ENCODE data around the gene SCUBE3.

The SCUBE3 gene

GRCh38 chr6:35173427-35174087 lies 40.2 kb upstream of the SCUBE3 start:
- H3K27ac ChIP-seq (ENCODE audit: low read length) = no peak overlapping the region
- no peaks in the 10 kb centered on the region for H3K4me1 ChIP-seq (ENCODE audit: control insufficient read depth, low read depth, low read length)
- no peaks in the 10 kb centered on the region for H3K36me3 ChIP-seq (ENCODE audit: control insufficient read depth, low read depth, low read length)
- H3K4me3 ChIP-seq (ENCODE audit: low read length) = no peak overlapping the region
- H3K9me3 ChIP-seq (ENCODE audit: control insufficient read depth, low read depth, low read length) = no peaks in the 10 kb centered on the region
- no peak overlapping the region for H3K9ac ChIP-seq (ENCODE audit: low read length)
- H3K27me3 ChIP-seq (ENCODE audit: control insufficient read depth, insufficient read depth, low read length) = no peaks in the 10 kb centered on the region

GRCh38 chr6:35174088-35174434 lies 39.7 kb upstream of the SCUBE3 start:
- Histone ChIP-seq H3K27ac (ENCODE audit: low read length) (no peak overlapping the region), H3K36me3 (ENCODE audit: control insufficient read depth, low read depth, low read length) (no peaks in the 10 kb centered on the region), H3K9ac (ENCODE audit: low read length) (no peak overlapping the region), H3K9me3 (ENCODE audit: control insufficient read depth, low read depth, low read length) (no peaks in the 10 kb centered on the region), H3K4me3 (ENCODE audit: low read length) (no peak overlapping the region), H3K27me3 (ENCODE audit: control insufficient read depth, insufficient read depth, low read length) (no peaks in the 10 kb centered on the region), H3K4me1 (ENCODE audit: control insufficient read depth, low read depth, low read length) (no peaks in the 10 kb centered on the region)

- Histone ChIP-seq H3K27ac (ENCODE audit: low read length) (no peak overlapping the region), H3K36me3 (ENCODE audit: control insufficient read depth, low read depth, low read length) (no peaks in the 10 kb centered on the region), H3K4me1 (ENCODE audit: control insufficient read depth, low read depth, low read length) (no peaks in the 10 kb centered on the region), H3K27me3 (ENCODE audit: control insufficient read depth, insufficient read depth, low read length) (no peaks in the 10 kb centered on the region), H3K9me3 (ENCODE audit: control insufficient read depth, low read depth, low read length) (no peaks in the 10 kb centered on the region), H3K9ac (ENCODE audit: low read length) (no peak overlapping the region), H3K4me3 (ENCODE audit: low read length) (no peak overlapping the region)
These were observed 39.3 kb upstream of the SCUBE3 start for GRCh38 chr6:35174501-35174900.

GRCh38 chr6:35176301-35177024 lies 37.3 kb upstream of the SCUBE3 start:
- Histone ChIP-seq H3K27me3 (ENCODE audit: control insufficient read depth, insufficient read depth, low read length) (peaks cover 3% of the 10 kb centered on the region), H3K9me3 (ENCODE audit: control insufficient read depth, low read depth, low read length) (no peaks in the 10 kb centered on the region), H3K4me1 (ENCODE audit: control insufficient read depth, low read depth, low read length) (no peaks in the 10 kb centered on the region), H3K36me3 (ENCODE audit: control insufficient read depth, low read depth, low read length) (no peaks in the 10 kb centered on the region), H3K4me3 (ENCODE audit: low read length) (no peak overlapping the region), H3K9ac (ENCODE audit: low read length) (no peak overlapping the region), H3K27ac (ENCODE audit: low read length) (no peak overlapping the region)

GRCh38 chr6:35177157-35177556 lies 36.6 kb upstream of the SCUBE3 start:
- Histone ChIP-seq H3K4me3 (ENCODE audit: low read length) (no peak overlapping the region), H3K9ac (ENCODE audit: low read length) (no peak overlapping the region), H3K27me3 (ENCODE audit: control insufficient read depth, insufficient read depth, low read length) (peaks cover 10% of the 10 kb centered on the region), H3K9me3 (ENCODE audit: control insufficient read depth, low read depth, low read length) (no peaks in the 10 kb centered on the region), H3K4me1 (ENCODE audit: control insufficient read depth, low read depth, low read length) (no peaks in the 10 kb centered on the region), H3K27ac (ENCODE audit: low read length) (no peak overlapping the region), H3K36me3 (ENCODE audit: control insufficient read depth, low read depth, low read length) (no peaks in the 10 kb centered on the region)

GRCh38 chr6:35177596-35177995 lies 36.2 kb upstream of the SCUBE3 start:
- Histone ChIP-seq H3K36me3 (ENCODE audit: control insufficient read depth, low read depth, low read length) (no peaks in the 10 kb centered on the region), H3K4me3 (ENCODE audit: low read length) (no peak overlapping the region), H3K27me3 (ENCODE audit: control insufficient read depth, insufficient read depth, low read length) (peaks cover 10% of the 10 kb centered on the region), H3K9ac (ENCODE audit: low read length) (no peak overlapping the region), H3K4me1 (ENCODE audit: control insufficient read depth, low read depth, low read length) (no peaks in the 10 kb centered on the region), H3K27ac (ENCODE audit: low read length) (no peak overlapping the region), H3K9me3 (ENCODE audit: control insufficient read depth, low read depth, low read length) (no peaks in the 10 kb centered on the region)

- Histone ChIP-seq H3K27ac (ENCODE audit: low read length) (no peak overlapping the region), H3K4me3 (ENCODE audit: low read length) (no peak overlapping the region), H3K4me1 (ENCODE audit: control insufficient read depth, low read depth, low read length) (no peaks in the 10 kb centered on the region), H3K27me3 (ENCODE audit: control insufficient read depth, insufficient read depth, low read length) (peaks cover 13% of the 10 kb centered on the region), H3K9me3 (ENCODE audit: control insufficient read depth, low read depth, low read length) (no peaks in the 10 kb centered on the region), H3K36me3 (ENCODE audit: control insufficient read depth, low read depth, low read length) (no peaks in the 10 kb centered on the region), H3K9ac (ENCODE audit: low read length) (no peak overlapping the region)
These were observed 35.7 kb upstream of the SCUBE3 start for GRCh38 chr6:35178012-35178411.

GRCh38 chr6:35178932-35179832 lies 34.6 kb upstream of the SCUBE3 start:
- Histone ChIP-seq H3K27ac (ENCODE audit: low read length) (no peak overlapping the region), H3K9ac (ENCODE audit: low read length) (no peak overlapping the region), H3K27me3 (ENCODE audit: control insufficient read depth, insufficient read depth, low read length) (peaks cover 17% of the 10 kb centered on the region), H3K4me3 (ENCODE audit: low read length) (no peak overlapping the region), H3K9me3 (ENCODE audit: control insufficient read depth, low read depth, low read length) (no peaks in the 10 kb centered on the region), H3K4me1 (ENCODE audit: control insufficient read depth, low read depth, low read length) (no peaks in the 10 kb centered on the region), H3K36me3 (ENCODE audit: control insufficient read depth, low read depth, low read length) (no peaks in the 10 kb centered on the region)

- Histone ChIP-seq H3K4me3 (ENCODE audit: low read length) (no peak overlapping the region), H3K9me3 (ENCODE audit: control insufficient read depth, low read depth, low read length) (no peaks in the 10 kb centered on the region), H3K27me3 (ENCODE audit: control insufficient read depth, insufficient read depth, low read length) (peaks cover 17% of the 10 kb centered on the region), H3K27ac (ENCODE audit: low read length) (no peak overlapping the region), H3K4me1 (ENCODE audit: control insufficient read depth, low read depth, low read length) (no peaks in the 10 kb centered on the region), H3K9ac (ENCODE audit: low read length) (no peak overlapping the region), H3K36me3 (ENCODE audit: control insufficient read depth, low read depth, low read length) (no peaks in the 10 kb centered on the region)
These were observed 33.7 kb upstream of the SCUBE3 start for GRCh38 chr6:35179901-35180535.

GRCh38 chr6:35181308-35181932 lies 32.3 kb upstream of the SCUBE3 start:
- no peak overlapping the region for H3K4me3 ChIP-seq (ENCODE audit: low read length)
- no peak overlapping the region for H3K27ac ChIP-seq (ENCODE audit: low read length)
- no peak overlapping the region for H3K9ac ChIP-seq (ENCODE audit: low read length)
- H3K36me3 ChIP-seq (ENCODE audit: control insufficient read depth, low read depth, low read length) = no peaks in the 10 kb centered on the region
- H3K27me3 ChIP-seq (ENCODE audit: control insufficient read depth, insufficient read depth, low read length) = peaks cover 17% of the 10 kb centered on the region
- no peaks in the 10 kb centered on the region for H3K9me3 ChIP-seq (ENCODE audit: control insufficient read depth, low read depth, low read length)
- no peaks in the 10 kb centered on the region for H3K4me1 ChIP-seq (ENCODE audit: control insufficient read depth, low read depth, low read length)

Data from iPS-18a (cell line).